ENCODE data around the gene ADARB2.
"Not testable (repeated sequence)": the region's sequence is repeated elsewhere in the genome, so short reads cannot be mapped to it uniquely, and the experiment has no call there.

The ADARB2 gene

DNA sequence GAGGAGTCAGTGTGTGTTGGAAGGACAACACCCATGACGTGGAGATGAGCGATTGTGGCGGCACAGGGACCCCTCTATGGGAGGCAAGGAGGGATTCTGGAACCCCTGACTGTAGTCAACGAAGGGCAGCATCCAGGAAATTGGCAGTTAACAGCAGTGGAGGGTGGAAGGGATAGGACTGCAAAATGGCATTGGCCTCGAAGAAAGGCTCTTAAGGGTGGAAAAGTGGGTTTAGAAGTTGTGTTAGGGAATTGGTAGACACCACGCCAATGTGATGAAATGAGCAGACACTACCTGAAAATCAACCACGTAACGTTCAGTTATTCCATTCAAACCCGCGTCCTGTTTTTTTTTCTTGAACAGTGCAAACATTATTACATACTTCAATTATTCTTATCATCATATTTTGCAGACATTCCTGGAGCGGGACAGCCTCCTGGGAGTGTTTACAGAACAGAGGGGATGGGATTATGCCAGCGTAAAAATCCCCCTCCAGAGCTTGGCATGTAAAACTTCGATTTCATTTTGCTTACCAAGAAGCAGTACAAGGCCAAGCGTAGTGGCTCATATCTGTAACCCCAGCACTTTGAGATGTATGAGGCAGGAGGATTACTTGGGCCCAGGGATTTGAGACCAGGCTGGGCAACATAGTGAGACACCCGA is 409.0 kb downstream of the ADARB2 start:
- DNase-seq = no peak

- DNase-seq = no peak
Observed at GRCh38 chr10:1327759-1328158, 409.6 kb downstream of the ADARB2 start.

DNA sequence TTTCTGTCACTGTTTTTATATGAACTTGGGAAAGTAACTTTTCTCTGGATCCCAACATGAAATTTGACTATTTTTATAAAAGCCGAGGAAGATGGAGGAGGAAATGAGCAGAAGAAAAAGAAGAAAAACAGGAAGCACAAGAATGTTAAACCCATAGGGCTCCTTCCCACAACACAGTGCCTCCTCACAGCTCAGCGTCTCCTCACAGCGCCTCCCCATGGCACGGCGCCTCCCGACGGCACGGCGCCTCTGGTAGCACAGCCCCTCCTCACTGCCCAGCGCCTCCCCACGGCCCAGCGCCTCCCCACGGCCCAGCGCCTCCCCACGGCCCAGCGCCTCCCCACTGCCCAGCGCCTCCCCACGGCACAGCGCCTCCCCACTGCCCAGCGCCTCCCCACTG is 410.8 kb downstream of the ADARB2 start:
- not testable (repeated sequence) for DNase-seq

GRCh38 chr10:1324903-1325302 is 412.4 kb downstream of the ADARB2 start:
- DNase-seq = no peak

DNA sequence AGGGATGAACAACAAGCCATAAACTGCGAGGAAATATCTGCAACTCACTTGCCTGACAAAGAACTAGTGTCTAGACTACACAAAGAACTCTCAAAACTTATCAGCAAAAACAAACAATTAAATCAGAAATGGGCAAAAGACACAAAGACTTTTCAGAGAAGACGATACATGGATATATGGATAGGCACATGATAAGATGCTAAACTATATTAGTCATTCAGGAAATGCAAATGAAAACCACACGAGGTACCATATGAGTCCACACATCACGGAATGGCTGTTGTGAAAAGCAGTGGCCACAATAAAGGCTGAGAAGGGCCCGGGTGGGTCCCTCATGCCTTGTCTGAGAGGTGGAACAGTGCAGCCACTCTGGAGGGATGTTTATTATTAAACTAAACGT is 413.4 kb downstream of the ADARB2 start:
- DNase-seq = no peak

GRCh38 chr10:1320739-1321320 is 416.5 kb downstream of the ADARB2 start:
- DNase-seq = no peak

- no peak for DNase-seq
Observed at GRCh38 chr10:1316809-1317143, 420.5 kb downstream of the ADARB2 start.

DNA sequence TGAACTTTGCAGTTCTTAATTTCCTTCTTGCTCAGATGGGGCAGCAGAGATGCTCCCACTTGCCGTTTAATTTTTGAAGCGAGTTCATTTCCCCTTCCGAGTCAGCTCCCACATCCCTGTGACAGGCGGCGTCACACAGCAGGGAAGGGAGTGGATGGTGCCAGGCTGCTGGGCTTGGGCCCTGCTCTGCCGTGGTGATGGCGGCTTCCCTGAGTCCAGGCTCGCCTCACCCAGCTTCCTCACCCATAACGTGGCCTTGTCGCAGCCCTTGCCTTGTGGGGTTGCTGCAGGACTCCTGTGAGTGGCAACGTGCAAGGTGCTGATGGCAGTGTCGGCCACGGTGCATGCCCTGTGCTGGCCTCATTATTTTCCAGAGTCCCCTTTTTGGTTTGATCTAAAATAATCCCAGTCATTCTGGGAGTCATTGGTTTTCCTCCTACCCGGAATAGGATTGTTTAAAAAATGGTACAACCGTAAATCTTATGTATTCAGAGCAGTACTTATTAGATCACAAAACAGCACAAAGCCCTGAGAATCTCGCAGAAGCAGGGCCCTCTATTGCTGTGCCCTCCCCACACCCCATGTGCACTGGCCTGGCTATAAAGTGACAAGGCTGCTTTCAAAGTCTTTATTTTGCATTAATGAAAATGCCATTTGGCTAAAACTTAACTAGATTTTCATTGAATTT is 421.1 kb downstream of the ADARB2 start:
- DNase-seq = no peak

DNA sequence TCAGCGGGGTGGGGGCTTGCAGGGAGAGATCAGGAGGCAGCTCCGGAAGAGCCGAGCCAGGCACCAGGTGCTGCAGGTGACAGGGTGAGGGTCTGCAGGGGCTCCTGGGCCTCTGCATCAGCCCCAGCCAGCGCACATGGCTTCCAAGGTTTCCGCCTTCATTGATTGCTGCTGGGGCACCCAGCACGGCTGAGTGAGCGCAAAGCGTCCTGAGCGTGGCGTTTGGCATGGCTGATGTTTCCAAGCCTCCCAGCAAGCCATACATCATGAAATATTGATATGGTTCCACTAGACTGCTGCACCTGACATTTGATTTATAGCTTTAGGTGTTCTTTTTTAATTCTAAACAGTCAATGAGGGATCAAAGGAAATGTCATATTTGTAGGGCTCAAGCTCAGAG is 422.1 kb downstream of the ADARB2 start:
- no peak for DNase-seq

DNA sequence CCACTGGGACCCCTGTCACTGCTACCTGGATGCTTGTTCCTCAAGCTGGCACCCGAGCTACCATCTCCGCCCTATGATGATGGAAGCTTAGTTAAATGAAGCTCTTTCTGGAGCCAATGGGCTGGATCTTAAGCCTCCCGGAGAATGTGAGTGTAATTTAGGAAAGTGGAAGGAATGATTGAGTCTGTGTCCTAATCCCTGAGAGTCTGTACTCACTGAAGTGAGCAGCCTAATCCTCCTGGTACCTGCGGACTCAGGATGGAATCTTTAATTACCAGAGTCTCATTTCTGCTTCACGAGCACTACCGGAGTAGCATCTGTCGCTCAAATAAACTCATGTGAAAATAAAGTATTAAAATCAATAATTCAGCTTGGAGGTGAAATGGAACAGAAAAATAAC is 425.6 kb downstream of the ADARB2 start:
- DNase-seq = no peak

DNA sequence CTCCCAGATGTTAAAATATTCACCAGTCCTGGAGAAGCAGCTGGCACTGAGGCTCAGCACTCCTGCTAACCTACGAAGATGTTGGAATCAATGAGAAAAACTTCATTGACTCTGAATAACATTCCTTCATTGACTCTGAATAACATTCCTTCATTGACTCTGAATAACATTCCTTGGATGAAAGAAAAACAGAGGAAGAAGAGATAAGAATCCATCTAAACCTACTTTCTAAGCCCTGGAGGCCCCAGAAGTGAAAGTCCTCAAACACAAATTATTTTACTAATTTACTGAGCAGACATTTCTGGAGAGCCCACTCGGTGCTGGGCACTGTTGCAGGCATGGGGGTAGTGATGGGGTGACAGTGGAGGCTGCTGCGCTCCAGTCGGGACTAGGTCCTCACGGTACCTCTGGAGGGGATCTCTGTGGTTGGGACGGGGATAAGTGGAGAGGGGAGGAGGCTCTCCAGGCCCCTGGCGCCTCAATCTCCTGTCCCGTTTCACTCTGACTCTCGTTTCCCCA is 427.0 kb downstream of the ADARB2 start:
- no peak for DNase-seq

DNA sequence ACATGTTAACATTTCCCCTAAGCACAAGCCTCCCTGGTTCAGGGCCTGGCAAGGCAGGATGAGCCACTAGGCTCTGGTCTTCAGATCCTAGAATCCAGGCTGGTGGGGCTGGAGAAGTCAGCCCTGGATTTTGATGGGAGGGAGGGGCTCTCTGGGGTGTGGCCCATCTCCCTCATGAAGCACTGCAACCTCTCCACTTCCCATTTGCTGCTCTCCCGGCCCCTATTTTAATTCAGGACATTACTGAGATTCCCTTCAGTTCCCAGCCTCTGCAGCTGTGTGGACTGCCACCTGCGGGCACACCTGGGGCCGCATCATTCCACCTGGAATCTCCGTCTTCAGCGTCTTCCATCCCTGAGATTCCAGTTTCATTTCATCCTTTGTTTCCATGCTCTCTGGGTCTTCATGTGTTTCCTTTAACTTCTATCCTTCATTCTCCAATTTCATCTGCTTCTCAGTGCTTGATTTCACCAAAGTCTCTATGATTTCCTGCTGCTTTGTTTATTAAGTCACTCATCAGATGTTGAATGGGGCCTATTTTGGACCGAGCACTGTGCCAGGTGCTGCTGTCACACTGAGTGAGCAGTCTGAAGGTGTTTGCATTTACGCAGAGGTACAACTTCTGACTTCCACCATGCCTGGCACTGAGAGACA is 427.6 kb downstream of the ADARB2 start:
- no peak for DNase-seq

GRCh38 chr10:1308962-1309616 is 428.2 kb downstream of the ADARB2 start:
- DNase-seq = no peak

GRCh38 chr10:1308173-1308961 is 429.0 kb downstream of the ADARB2 start:
- no peak for DNase-seq

DNA sequence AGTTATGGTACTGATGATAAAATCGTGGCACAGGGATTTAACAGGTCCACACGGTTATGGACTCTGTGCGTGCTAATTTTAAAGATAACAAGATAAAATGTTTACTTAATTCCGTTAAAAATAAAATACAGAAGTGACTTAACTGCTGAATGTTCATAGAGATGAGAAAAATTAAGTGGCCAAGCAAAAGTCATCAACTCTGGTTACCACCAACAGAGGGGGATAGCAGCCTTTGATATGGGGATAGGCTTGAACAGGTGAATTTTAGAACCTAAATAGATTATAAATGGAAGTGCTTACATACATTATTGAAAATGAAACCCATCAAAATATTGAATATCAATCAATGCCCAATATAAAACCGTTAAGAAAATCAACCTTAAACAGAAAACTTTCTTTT is 436.2 kb downstream of the ADARB2 start:
- no peak for DNase-seq

DNA sequence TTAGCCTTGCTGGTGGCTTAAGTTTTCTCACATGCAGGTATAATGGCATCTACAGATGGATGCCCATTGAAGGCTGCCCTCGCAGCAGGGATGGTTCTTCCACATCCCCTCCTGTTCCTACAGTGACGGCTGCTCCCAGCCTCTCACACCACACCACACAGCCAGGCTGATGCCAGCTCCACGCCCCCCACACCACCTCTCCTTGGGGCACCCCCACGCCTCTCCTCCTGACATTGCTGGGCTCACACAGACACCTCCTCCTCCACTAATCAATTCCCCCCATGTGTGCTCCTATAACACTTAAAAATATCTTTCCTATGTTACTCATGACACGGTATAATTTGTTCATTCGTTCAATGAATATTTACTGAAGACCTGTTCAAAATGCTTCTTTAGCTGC is 437.1 kb downstream of the ADARB2 start:
- no peak for DNase-seq

GRCh38 chr10:1299041-1299726 is 438.1 kb downstream of the ADARB2 start:
- DNase-seq = no peak

GRCh38 chr10:1297566-1298301 is 439.6 kb downstream of the ADARB2 start:
- DNase-seq = no peak

DNA sequence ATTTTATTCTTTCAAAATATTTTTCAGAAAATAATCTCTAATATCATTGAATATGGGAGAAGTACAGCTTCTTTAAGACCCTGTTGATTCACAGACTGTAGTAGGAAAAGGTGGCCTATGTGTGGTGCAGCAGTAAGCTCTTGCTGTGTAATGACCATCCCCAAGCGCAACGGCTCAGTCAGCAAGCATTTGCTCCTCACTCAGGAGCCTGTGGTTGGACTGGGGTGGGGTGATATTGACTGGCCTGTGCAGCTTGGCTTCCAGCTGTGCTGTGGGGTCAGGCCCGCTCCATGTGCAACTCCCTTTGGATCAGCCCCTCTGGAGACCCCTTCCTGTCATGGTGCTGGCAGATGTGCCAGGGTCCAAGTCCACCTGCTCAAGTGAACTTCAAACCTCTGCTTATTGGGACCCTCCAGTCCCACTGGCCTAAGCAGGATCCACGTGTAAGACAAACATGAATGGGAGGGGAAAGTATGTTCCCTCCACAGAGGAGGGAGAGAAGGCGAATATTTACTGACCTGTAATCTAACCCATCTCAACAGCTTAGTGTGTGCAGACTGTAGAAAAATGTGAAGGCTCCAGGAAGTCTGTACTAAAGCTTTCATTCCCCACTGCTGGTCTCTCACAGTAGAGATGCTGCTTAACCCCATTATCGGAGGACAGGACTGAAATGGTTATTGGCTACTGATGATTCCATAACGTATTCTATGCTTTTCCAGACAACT is 441.4 kb downstream of the ADARB2 start:
- no peak for DNase-seq

DNA sequence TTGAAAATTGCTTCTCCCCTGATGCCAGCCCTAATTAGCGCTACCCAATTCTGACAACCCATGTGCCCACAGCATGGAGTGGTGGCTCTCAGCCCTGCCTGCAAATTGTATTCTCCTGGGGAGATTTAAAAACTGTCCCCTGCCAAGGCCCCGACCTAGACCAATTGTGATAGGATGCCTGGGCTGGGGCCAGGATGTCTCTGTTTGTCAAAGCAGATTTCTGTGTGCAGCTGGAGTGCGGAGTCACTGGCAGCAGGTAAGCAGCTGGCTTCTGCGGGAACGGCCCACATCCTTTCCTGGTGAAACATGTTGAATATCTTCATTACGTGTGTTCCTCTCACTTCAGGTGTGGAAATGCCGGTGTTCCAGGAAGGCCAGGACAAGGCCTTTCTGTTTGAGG is 442.6 kb downstream of the ADARB2 start:
- no peak for DNase-seq
